Liver (tissue), 9 donors: Measurements from ENCODE around the gene ALK. TPM values are rescaled to one million over a fixed set of nuclear protein-coding genes. Genes with fewer than 3 reads are reported as not detected.

Source experiments
- DNase-seq: peaks from one replicate; pipeline ENCODE4 v3.0.0-alpha.2; 2017; ENCODE audit warnings: low spot score
- H3K27ac ChIP-seq, 2 donors: one replicate each; pipeline ENCODE4 v1.7.0; 2013; ENCODE audit warnings: inconsistent platforms in 2 of 2, low read length in 2 of 2, control low read depth in 1 of 2, low read depth in 1 of 2, mild to moderate bottlenecking in 1 of 2
- H3K27me3 ChIP-seq, 4 donors: one replicate each; pipeline versions ENCODE4 v1.6.1 to v1.7.0; 2013; ENCODE audit warnings: low read length in 3 of 4, inconsistent platforms in 1 of 4, mild to moderate bottlenecking in 1 of 4, moderate library complexity in 1 of 4; ENCODE audit not compliant: control insufficient read depth in 4 of 4, insufficient read depth in 4 of 4
- H3K36me3 ChIP-seq, 4 donors: one replicate each; pipeline versions ENCODE4 v1.6.1 to v1.7.0; 2013; ENCODE audit warnings: low read length in 3 of 4, mild to moderate bottlenecking in 3 of 4, low read depth in 1 of 4, moderate library complexity in 1 of 4; ENCODE audit not compliant: control insufficient read depth in 4 of 4, insufficient read depth in 3 of 4
- H3K4me1 ChIP-seq, 4 donors: one replicate each; pipeline versions ENCODE4 v1.6.1 to v1.7.0; 2013; ENCODE audit warnings: low read length in 3 of 4, mild to moderate bottlenecking in 3 of 4, moderate library complexity in 1 of 4; ENCODE audit not compliant: control insufficient read depth in 4 of 4, insufficient read depth in 4 of 4
- H3K4me3 ChIP-seq, 3 donors: one replicate each; pipeline versions ENCODE4 v1.6.1 to v1.7.0; 2013; ENCODE audit warnings: low read length in 3 of 3, control low read depth in 1 of 3, low read depth in 1 of 3, mild to moderate bottlenecking in 1 of 3
- H3K9ac ChIP-seq, 2 donors: one replicate each; pipeline ENCODE4 v1.7.0; 2013; ENCODE audit warnings: low read length in 2 of 2, mild to moderate bottlenecking in 2 of 2, moderate library complexity in 2 of 2, control low read depth in 1 of 2, low read depth in 1 of 2
- H3K9me3 ChIP-seq, 4 donors: one replicate each; pipeline versions ENCODE4 v1.6.1 to v1.7.0; 2013; ENCODE audit warnings: low read length in 3 of 4; ENCODE audit not compliant: control insufficient read depth in 4 of 4
- EGR1 ChIP-seq, 2 donors: IDR thresholded peaks; 2 replicates each; pipeline ENCODE4 v1.6.1; 2016 to 2018; ENCODE audit warnings: antibody characterized with exemption in 2 of 2, low read depth in 2 of 2
- FOXA1 ChIP-seq: IDR thresholded peaks from 2 replicates; pipeline ENCODE4 v1.6.1; 2016; ENCODE audit warnings: antibody characterized with exemption
- FOXA2 ChIP-seq: IDR thresholded peaks from 2 replicates; pipeline ENCODE4 v1.6.1; 2016; ENCODE audit warnings: antibody characterized with exemption
- GABPA ChIP-seq, 2 donors: IDR thresholded peaks in 1 of 2; conservative IDR thresholded peaks in 1 of 2; 2 replicates each; pipeline ENCODE4 v1.6.1; 2016; ENCODE audit warnings: antibody characterized with exemption in 2 of 2, mild to moderate bottlenecking in 1 of 2, moderate library complexity in 1 of 2
- HNF4A ChIP-seq, 2 donors: conservative IDR thresholded peaks; 2 replicates each; pipeline ENCODE4 v1.6.1; 2016; ENCODE audit warnings: antibody characterized with exemption in 2 of 2, mild to moderate bottlenecking in 2 of 2
- HNF4G ChIP-seq: IDR thresholded peaks from 2 replicates; pipeline ENCODE4 v1.6.1; 2016; ENCODE audit warnings: antibody characterized with exemption
- JUND ChIP-seq, 2 donors: IDR thresholded peaks; 2 replicates each; pipeline ENCODE4 v1.6.1; 2016; ENCODE audit warnings: antibody characterized with exemption in 2 of 2
- NR2F2 ChIP-seq: IDR thresholded peaks from 2 replicates; pipeline ENCODE4 v1.6.1; 2016; ENCODE audit warnings: antibody characterized with exemption
- RAD21 ChIP-seq, 2 donors: IDR thresholded peaks; 2 replicates each; pipeline ENCODE4 v1.6.1; 2016; ENCODE audit warnings: antibody characterized with exemption in 2 of 2, mild to moderate bottlenecking in 2 of 2
- RXRA ChIP-seq, 2 donors: IDR thresholded peaks; 2 replicates each; pipeline ENCODE4 v1.6.1; 2017 to 2018; ENCODE audit warnings: antibody characterized with exemption in 2 of 2, mild to moderate bottlenecking in 1 of 2
- SP1 ChIP-seq: IDR thresholded peaks from 2 replicates; pipeline ENCODE4 v1.6.1; 2018; ENCODE audit warnings: antibody characterized with exemption, mild to moderate bottlenecking
- TAF1 ChIP-seq: conservative IDR thresholded peaks from 2 replicates; pipeline ENCODE4 v1.6.1; 2016; ENCODE audit warnings: antibody characterized with exemption, mild to moderate bottlenecking
- YY1 ChIP-seq: IDR thresholded peaks from 2 replicates; pipeline ENCODE4 v1.6.1; 2016; ENCODE audit warnings: antibody characterized with exemption, mild to moderate bottlenecking
- WGBS: extraction: QIAGEN DNeasy Blood & Tissue Kit; methylation state at CpG from one replicate; pipeline ENCODE4 v1.1.7; 2013; 5-methylcytosine and 5-hydroxymethylcytosine counted together
- polyA plus RNA-seq, 2 donors: library from polyadenylated mRNA; stranded (reverse) in 1 of 2; unstranded in 1 of 2; fragments of 200-250 nt in 1 of 2; fragments of >200 nt in 1 of 2; fragmentation: Nextera tagmentation in 1 of 2; extraction: Ambion mirVana in 1 of 2; gene quantifications; one replicate each; pipeline versions ENCODE4 v1.2.1 to v1.2.3, GENCODE V29; 2013 to 2015
- total RNA-seq, 2 donors: library from RNA; depleted of rRNA; stranded (reverse); fragments of >200 nt; gene quantifications; one replicate each; pipeline ENCODE4 v1.2.3, GENCODE V29; 2014
- TF ChIP-seq, protein P1 (sequence below): IDR thresholded peaks from 2 replicates; pipeline ENCODE4 v1.6.1; 2016; ENCODE audit warnings: antibody characterized with exemption
- TF ChIP-seq, protein P2 (sequence below): IDR thresholded peaks from 2 replicates; pipeline ENCODE4 v1.6.1; 2016; ENCODE audit warnings: antibody characterized with exemption
- TF ChIP-seq, protein P3 (sequence below): fragments of 150-350 bp; IDR thresholded peaks from 2 replicates; pipeline ENCODE4 v1.5.1; 2017; ENCODE audit warnings: improper control_type of control experiment, low read depth, low read length; ENCODE audit not compliant: missing input control
- TF ChIP-seq, protein P4 (sequence below): IDR thresholded peaks from 2 replicates; pipeline ENCODE4 v1.6.1; 2016; ENCODE audit warnings: antibody characterized with exemption
- TF ChIP-seq, protein P5 (sequence below): IDR thresholded peaks from 2 replicates; pipeline ENCODE4 v1.6.1; 2016; ENCODE audit warnings: antibody characterized with exemption, mild to moderate bottlenecking
- donor health status: healthy.
- donor health status: healthy.
- donor health status: healthy.
- donor health status: healthy.
- donor health status: healthy.

The ALK gene
- total and polyA plus RNA-seq, 4 donors: under 0.01 TPM; not detected in 3

DNA sequence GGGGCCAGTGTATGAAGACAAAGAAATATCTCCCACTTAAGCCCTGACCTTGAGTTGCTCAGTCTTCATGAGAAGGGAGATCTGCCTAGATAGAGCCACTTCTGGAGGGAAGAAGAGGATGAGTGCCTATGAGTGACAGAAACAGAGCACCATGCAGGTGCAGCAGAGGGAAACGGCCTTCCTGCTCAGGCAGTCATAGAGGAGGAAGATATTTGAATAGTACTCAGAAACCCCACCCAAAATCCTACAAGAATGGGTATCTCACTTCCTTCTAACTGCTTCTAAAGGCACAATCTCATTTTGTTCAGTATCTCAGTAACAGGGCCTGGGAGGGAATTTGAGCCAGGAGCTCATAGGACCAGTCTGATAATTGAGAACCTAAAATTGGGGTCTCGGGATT lies 339.3 kb downstream of the ALK start:
- DNase-seq: no peak
- no peaks in the 10 kb centered on the region for H3K9me3 ChIP-seq
- H3K9ac ChIP-seq: no peak overlapping the region
- TF ChIP-seq, protein P1, sequence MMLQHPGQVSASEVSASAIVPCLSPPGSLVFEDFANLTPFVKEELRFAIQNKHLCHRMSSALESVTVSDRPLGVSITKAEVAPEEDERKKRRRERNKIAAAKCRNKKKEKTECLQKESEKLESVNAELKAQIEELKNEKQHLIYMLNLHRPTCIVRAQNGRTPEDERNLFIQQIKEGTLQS: no peak
- no peak for TF ChIP-seq GABPA (IDR thresholded peaks at IDR 0.05 in 1 of 2, conservative IDR thresholded peaks at IDR 0.05 in 1 of 2)
- TF ChIP-seq, protein P2, sequence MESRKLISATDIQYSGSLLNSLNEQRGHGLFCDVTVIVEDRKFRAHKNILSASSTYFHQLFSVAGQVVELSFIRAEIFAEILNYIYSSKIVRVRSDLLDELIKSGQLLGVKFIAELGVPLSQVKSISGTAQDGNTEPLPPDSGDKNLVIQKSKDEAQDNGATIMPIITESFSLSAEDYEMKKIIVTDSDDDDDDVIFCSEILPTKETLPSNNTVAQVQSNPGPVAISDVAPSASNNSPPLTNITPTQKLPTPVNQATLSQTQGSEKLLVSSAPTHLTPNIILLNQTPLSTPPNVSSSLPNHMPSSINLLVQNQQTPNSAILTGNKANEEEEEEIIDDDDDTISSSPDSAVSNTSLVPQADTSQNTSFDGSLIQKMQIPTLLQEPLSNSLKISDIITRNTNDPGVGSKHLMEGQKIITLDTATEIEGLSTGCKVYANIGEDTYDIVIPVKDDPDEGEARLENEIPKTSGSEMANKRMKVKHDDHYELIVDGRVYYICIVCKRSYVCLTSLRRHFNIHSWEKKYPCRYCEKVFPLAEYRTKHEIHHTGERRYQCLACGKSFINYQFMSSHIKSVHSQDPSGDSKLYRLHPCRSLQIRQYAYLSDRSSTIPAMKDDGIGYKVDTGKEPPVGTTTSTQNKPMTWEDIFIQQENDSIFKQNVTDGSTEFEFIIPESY: no peak
- no peak for TF ChIP-seq FOXA1
- TF ChIP-seq HNF4A (conservative IDR thresholded peaks at IDR 0.05): no peak
- TF ChIP-seq, protein P3, sequence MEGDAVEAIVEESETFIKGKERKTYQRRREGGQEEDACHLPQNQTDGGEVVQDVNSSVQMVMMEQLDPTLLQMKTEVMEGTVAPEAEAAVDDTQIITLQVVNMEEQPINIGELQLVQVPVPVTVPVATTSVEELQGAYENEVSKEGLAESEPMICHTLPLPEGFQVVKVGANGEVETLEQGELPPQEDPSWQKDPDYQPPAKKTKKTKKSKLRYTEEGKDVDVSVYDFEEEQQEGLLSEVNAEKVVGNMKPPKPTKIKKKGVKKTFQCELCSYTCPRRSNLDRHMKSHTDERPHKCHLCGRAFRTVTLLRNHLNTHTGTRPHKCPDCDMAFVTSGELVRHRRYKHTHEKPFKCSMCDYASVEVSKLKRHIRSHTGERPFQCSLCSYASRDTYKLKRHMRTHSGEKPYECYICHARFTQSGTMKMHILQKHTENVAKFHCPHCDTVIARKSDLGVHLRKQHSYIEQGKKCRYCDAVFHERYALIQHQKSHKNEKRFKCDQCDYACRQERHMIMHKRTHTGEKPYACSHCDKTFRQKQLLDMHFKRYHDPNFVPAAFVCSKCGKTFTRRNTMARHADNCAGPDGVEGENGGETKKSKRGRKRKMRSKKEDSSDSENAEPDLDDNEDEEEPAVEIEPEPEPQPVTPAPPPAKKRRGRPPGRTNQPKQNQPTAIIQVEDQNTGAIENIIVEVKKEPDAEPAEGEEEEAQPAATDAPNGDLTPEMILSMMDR: no peak
- no peak for TF ChIP-seq RAD21 (IDR thresholded peaks at IDR 0.05)
- H3K27me3 ChIP-seq: no peaks in the 10 kb centered on the region
- no peak overlapping the region for H3K4me3 ChIP-seq
- WGBS: 75% methylated on average over 2 of the region's 2 CpGs
- no peaks in the 10 kb centered on the region for H3K4me1 ChIP-seq
- H3K27ac ChIP-seq: no peak overlapping the region
- no peaks in the 10 kb centered on the region for H3K36me3 ChIP-seq

DNA sequence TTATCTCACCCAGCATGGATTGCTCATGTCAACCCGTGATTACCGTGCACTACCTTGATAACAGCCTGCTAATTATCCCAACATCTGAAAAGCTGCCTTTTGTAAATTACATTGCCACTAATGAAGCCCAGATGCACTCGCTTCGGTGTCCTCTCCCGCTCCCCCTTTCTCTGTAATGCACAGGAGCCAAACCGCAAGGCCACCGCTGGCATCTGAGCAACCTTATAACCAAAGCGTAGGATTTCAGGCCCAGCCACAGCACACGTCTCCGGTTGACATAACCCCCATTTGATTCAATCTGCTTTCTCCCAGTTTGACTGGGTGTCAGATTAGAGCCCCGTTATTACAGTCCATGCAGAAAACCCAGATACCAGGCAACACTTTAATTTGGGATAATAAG lies 341.2 kb downstream of the ALK start:
- WGBS: 92% methylated on average over 11 of the region's 11 CpGs
- Histone ChIP-seq H3K4me1 (peaks cover 0 to 4% (median 0%) of the 10 kb centered on the region in 4 donors), H3K9ac (no peak overlapping the region), H3K9me3 (no peaks in the 10 kb centered on the region), H3K27ac (no peak overlapping the region), H3K36me3 (no peaks in the 10 kb centered on the region), H3K27me3 (no peaks in the 10 kb centered on the region), H3K4me3 (no peak overlapping the region)
- no peak for DNase-seq
- TF ChIP-seq SP1 (no peak), HNF4G (no peak), GABPA (IDR thresholded peaks at IDR 0.05 in 1 of 2, conservative IDR thresholded peaks at IDR 0.05 in 1 of 2) (no peak), RXRA (IDR thresholded peaks at IDR 0.05) (no peak), YY1 (no peak), JUND (IDR thresholded peaks at IDR 0.05) (no peak), EGR1 (IDR thresholded peaks at IDR 0.05; ENCODE audit: low read depth in 2 of 2) (no peak), FOXA2 (no peak), NR2F2 (no peak), HNF4A (conservative IDR thresholded peaks at IDR 0.05) (no peak), TAF1 (no peak)
- TF ChIP-seq, protein P4, sequence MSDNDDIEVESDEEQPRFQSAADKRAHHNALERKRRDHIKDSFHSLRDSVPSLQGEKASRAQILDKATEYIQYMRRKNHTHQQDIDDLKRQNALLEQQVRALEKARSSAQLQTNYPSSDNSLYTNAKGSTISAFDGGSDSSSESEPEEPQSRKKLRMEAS: no peak
- TF ChIP-seq, protein P1: no peak
- TF ChIP-seq, protein P5, sequence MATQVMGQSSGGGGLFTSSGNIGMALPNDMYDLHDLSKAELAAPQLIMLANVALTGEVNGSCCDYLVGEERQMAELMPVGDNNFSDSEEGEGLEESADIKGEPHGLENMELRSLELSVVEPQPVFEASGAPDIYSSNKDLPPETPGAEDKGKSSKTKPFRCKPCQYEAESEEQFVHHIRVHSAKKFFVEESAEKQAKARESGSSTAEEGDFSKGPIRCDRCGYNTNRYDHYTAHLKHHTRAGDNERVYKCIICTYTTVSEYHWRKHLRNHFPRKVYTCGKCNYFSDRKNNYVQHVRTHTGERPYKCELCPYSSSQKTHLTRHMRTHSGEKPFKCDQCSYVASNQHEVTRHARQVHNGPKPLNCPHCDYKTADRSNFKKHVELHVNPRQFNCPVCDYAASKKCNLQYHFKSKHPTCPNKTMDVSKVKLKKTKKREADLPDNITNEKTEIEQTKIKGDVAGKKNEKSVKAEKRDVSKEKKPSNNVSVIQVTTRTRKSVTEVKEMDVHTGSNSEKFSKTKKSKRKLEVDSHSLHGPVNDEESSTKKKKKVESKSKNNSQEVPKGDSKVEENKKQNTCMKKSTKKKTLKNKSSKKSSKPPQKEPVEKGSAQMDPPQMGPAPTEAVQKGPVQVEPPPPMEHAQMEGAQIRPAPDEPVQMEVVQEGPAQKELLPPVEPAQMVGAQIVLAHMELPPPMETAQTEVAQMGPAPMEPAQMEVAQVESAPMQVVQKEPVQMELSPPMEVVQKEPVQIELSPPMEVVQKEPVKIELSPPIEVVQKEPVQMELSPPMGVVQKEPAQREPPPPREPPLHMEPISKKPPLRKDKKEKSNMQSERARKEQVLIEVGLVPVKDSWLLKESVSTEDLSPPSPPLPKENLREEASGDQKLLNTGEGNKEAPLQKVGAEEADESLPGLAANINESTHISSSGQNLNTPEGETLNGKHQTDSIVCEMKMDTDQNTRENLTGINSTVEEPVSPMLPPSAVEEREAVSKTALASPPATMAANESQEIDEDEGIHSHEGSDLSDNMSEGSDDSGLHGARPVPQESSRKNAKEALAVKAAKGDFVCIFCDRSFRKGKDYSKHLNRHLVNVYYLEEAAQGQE: no peak
